Lung (tissue), 12 donors: ENCODE results near the gene RASL10A. TPM values are rescaled to one million over a fixed set of nuclear protein-coding genes. Genes with fewer than 3 reads are reported as not detected.

Source experiments
- ATAC-seq: fragments of 200-7000 bp; cut with Tn5 transposase; one replicate; pipeline ENCODE4 v1.9.1; 2020; ENCODE audit warnings: moderate number of reproducible peaks; ENCODE audit not compliant: insufficient read depth, low FRiP score
- DNase-seq, 3 donors: peaks; one replicate each; pipeline ENCODE4 v3.0.0-alpha.2; 2013 to 2017
- H3K27ac ChIP-seq, 2 donors: one replicate each; pipeline ENCODE4 v1.5.1; 2013; ENCODE audit warnings: mild to moderate bottlenecking in 2 of 2, moderate library complexity in 2 of 2, control low read depth in 1 of 2, inconsistent platforms in 1 of 2, low read depth in 1 of 2, low read length in 1 of 2
- H3K27me3 ChIP-seq, 3 donors: one replicate each; pipeline ENCODE4 v1.5.1; 2013; ENCODE audit warnings: low read length in 2 of 3; ENCODE audit not compliant: control insufficient read depth in 3 of 3, insufficient read depth in 3 of 3
- H3K36me3 ChIP-seq, 4 donors: one replicate each; pipeline ENCODE4 v1.5.1; 2013; ENCODE audit warnings: low read length in 4 of 4, mild to moderate bottlenecking in 1 of 4, moderate library complexity in 1 of 4; ENCODE audit not compliant: control insufficient read depth in 4 of 4, insufficient read depth in 4 of 4
- H3K4me1 ChIP-seq, 5 donors: one replicate each; pipeline ENCODE4 v1.5.1; 2013; ENCODE audit warnings: low read length in 5 of 5, mild to moderate bottlenecking in 2 of 5, moderate library complexity in 1 of 5; ENCODE audit not compliant: control insufficient read depth in 5 of 5, insufficient read depth in 5 of 5
- H3K4me3 ChIP-seq: one replicate; pipeline ENCODE4 v1.5.1; 2013; ENCODE audit warnings: mild to moderate bottlenecking, control low read depth, moderate library complexity
- H3K9ac ChIP-seq, 2 donors: one replicate each; pipeline ENCODE4 v1.5.1; 2013; ENCODE audit warnings: low read length in 2 of 2, control low read depth in 1 of 2; ENCODE audit not compliant: insufficient read depth in 1 of 2
- H3K9me3 ChIP-seq, 4 donors: one replicate each; pipeline ENCODE4 v1.5.1; 2013; ENCODE audit warnings: low read length in 3 of 4, mild to moderate bottlenecking in 1 of 4, moderate library complexity in 1 of 4; ENCODE audit not compliant: control insufficient read depth in 4 of 4, insufficient read depth in 3 of 4
- WGBS, 2 donors: extraction: QIAGEN DNeasy Blood & Tissue Kit; methylation state at CpG; one replicate each; pipeline ENCODE4 v1.1.7; 2013; 5-methylcytosine and 5-hydroxymethylcytosine counted together
- polyA plus RNA-seq, 2 donors: library from polyadenylated mRNA; stranded (reverse); fragments of 200-250 nt; gene quantifications; one replicate each; pipeline ENCODE4 v1.2.1, GENCODE V29; 2013
- total RNA-seq, 2 donors: library from RNA; depleted of rRNA in 1 of 2; stranded (reverse); fragments of >200 nt in 1 of 2; gene quantifications; one replicate each; pipeline ENCODE4 v1.2.1, GENCODE V29; 2014 to 2021
- TF ChIP-seq, protein P1 (sequence below): IDR thresholded peaks from 2 replicates; pipeline ENCODE4 v1.5.1; 2012; ENCODE audit warnings: mild to moderate bottlenecking; ENCODE audit errors: control extremely low read depth, extremely low read depth
- donor health status: control.
- donor health status: control.
- donor health status: Bipolar disorder and iron deficiency.
- donor health status: healthy.
- donor health status: DM: yes; HTN: yes; CAD: no.

The RASL10A gene
- total and polyA plus RNA-seq, 4 donors = 0.71 to 3.3 (median 2.0) TPM; not detected in 1

DNA sequence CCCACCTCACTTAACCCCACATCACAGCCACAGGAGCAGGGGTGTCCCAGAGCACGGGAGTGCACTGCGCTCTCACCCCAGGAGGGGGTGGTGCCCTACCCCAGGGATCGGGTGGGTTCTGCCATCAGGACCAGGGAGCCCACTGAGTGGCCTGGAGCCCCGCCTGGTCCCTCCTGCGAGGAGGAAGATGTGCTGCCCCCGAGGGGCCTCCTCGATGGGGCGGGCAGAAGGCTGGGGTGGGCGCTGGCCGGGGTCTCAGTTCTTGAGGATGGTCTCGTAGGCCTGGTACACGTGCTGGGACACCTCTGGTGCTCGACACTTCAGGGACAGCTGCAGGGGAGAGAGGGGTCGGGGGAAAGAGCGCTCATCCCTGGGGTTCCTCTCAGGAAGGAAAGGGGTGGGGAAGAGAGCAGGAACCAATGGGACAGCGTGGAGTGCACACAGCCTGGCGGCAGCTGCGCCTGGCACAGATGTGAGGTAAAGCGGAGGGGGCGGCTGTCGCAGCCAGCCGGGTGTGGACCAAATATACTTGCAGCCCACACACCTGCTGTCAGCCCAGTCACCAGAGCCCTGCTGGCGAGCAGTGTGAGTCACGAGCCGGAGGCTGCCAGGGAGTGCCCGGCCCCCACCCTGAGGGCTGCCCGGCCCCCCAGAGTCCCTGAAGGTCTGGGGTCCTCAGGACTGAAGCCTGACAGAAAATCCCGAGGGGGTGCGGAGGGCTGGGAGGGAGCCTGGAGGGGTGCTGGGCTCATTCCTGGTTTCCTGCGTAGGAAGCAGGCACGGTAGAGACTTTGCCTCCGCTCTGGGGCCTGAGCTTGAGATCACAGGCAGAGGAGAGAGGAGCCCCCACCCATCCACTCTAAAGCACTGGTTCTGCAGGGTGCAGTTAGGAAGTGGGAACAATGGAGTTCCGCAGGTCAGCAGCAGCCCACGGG is 13.3 kb upstream of the RASL10A start:
- H3K9ac ChIP-seq = no peak overlapping the region
- DNase-seq (no peak), ATAC-seq (no peak)
- TF ChIP-seq, protein P1, sequence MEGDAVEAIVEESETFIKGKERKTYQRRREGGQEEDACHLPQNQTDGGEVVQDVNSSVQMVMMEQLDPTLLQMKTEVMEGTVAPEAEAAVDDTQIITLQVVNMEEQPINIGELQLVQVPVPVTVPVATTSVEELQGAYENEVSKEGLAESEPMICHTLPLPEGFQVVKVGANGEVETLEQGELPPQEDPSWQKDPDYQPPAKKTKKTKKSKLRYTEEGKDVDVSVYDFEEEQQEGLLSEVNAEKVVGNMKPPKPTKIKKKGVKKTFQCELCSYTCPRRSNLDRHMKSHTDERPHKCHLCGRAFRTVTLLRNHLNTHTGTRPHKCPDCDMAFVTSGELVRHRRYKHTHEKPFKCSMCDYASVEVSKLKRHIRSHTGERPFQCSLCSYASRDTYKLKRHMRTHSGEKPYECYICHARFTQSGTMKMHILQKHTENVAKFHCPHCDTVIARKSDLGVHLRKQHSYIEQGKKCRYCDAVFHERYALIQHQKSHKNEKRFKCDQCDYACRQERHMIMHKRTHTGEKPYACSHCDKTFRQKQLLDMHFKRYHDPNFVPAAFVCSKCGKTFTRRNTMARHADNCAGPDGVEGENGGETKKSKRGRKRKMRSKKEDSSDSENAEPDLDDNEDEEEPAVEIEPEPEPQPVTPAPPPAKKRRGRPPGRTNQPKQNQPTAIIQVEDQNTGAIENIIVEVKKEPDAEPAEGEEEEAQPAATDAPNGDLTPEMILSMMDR = no peak
- H3K4me3 ChIP-seq = no peak overlapping the region
- 92 to 93% methylated on average over 34 of the region's 34 CpGs for WGBS, 2 donors
- H3K27ac ChIP-seq = no peak overlapping the region
- H3K9me3 ChIP-seq = no peaks in the 10 kb centered on the region
- peaks cover 0 to 69% (median 9%) of the 10 kb centered on the region in 4 donors for H3K36me3 ChIP-seq
- no peaks in the 10 kb centered on the region for H3K27me3 ChIP-seq
- peaks cover 0 to 12% (median 3%) of the 10 kb centered on the region in 5 donors for H3K4me1 ChIP-seq

DNA sequence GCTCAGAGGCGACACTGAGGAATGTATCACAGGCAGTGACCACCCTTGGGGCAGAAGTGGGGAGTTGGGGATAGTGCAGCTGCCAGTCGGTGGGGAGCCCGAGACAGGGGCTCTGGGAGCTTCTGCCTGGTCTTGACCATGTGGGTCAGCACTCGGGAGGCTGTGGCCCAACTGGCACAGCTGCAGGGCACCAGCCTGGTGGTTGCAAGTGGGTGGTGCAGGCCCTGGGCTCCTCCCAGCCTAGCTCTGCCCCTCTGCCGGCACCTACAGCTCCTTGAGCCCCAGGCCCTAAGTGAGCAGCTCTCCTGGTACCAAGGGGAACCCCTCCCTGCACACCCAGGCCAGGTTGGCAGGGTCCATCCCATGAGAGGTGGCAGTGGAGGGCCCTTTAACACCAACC is 12.6 kb upstream of the RASL10A start:
- H3K27me3 ChIP-seq = no peaks in the 10 kb centered on the region
- H3K9me3 ChIP-seq = no peaks in the 10 kb centered on the region
- peaks cover 0 to 65% (median 9%) of the 10 kb centered on the region in 4 donors for H3K36me3 ChIP-seq
- H3K27ac ChIP-seq = no peak overlapping the region
- TF ChIP-seq, protein P1 = no peak
- no peak for DNase-seq
- no peak for ATAC-seq
- no peak overlapping the region for H3K9ac ChIP-seq
- H3K4me3 ChIP-seq = no peak overlapping the region
- WGBS, 2 donors = 94 to 95% methylated on average over 5 of the region's 5 CpGs
- peaks cover 0 to 12% (median 3%) of the 10 kb centered on the region in 5 donors for H3K4me1 ChIP-seq

DNA sequence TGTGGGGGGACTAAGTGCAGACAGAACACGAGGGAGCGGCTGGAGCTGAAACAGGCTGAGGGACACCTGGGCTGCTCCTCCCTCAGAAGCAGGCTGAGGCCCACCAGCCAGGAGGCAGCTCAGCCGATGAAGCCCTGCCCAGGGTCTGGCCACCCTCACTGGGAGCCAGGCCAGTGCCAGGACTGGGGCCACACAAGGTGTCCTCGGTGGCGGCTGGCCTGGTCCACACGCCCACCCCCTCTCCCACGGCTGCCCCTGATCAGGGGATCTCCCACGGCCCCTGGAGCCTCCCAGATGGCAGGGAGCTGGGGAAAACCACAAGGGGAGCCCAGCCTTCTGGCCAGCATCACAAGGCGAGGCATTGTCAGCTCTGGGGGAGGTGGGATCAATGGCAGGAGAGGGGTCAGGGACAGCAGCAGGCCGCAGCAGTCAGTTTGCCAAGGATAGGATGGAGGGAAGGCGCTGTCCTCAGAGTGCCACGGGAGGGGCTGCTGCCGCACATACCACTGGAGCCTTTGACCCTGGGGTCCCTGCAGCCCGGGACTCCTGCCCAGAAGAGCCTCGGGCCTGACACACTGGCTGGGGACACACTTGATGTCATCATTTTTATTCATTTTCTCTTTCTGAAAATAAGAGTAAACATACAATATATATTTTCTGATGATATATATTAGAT is 11.7 kb upstream of the RASL10A start:
- TF ChIP-seq, protein P1 = no peak
- DNase-seq = no peak
- H3K27ac ChIP-seq = no peak overlapping the region
- ATAC-seq = no peak
- peaks cover 0 to 57% (median 6%) of the 10 kb centered on the region in 4 donors for H3K36me3 ChIP-seq
- 91% methylated on average over 15 of the region's 15 CpGs for WGBS, 2 donors
- H3K27me3 ChIP-seq = no peaks in the 10 kb centered on the region
- no peak overlapping the region for H3K4me3 ChIP-seq
- peaks cover 0 to 12% (median 3%) of the 10 kb centered on the region in 5 donors for H3K4me1 ChIP-seq
- no peak overlapping the region for H3K9ac ChIP-seq
- H3K9me3 ChIP-seq = no peaks in the 10 kb centered on the region
